SK-N-SH treated with all-trans-retinoic acid at 6 μM for 48 hours (cell line): ENCODE results near the gene LPIN3.

Experiments
- ESRRG ChIP-seq: fragments of 250-450 bp; sonication (Bioruptor Pico); IDR thresholded peaks from 2 replicates; pipeline ENCODE4 v1.6.1; 2021; ENCODE audit warnings: mild to moderate bottlenecking
- ISL1 ChIP-seq: fragments of 250-450 bp; sonication (Bioruptor Pico); IDR thresholded peaks from 2 replicates; pipeline ENCODE4 v2.1.2; 2022; ENCODE audit warnings: mild to moderate bottlenecking, moderate library complexity
- OSR1 ChIP-seq: fragments of 250-450 bp; sonication (Bioruptor Pico); IDR thresholded peaks from 2 replicates; pipeline ENCODE4 v1.8.0; 2022; ENCODE audit warnings: moderate library complexity, mild to moderate bottlenecking, inconsistent platforms
- SNAI2 ChIP-seq: fragments of 250-450 bp; sonication (Bioruptor Pico); IDR thresholded peaks from 2 replicates; pipeline ENCODE4 v1.5.0; 2020; ENCODE audit warnings: mild to moderate bottlenecking, moderate library complexity
- ZFP3 ChIP-seq: fragments of 250-450 bp; sonication (Bioruptor Pico); IDR thresholded peaks from 2 replicates; pipeline ENCODE4 v1.5.0; 2020; ENCODE audit warnings: mild to moderate bottlenecking, moderate library complexity
- TF ChIP-seq, protein P1 (sequence below): fragments of 250-450 bp; sonication (Bioruptor Pico); IDR thresholded peaks from 2 replicates; pipeline ENCODE4 v1.5.1; 2020; ENCODE audit warnings: low read depth, mild to moderate bottlenecking, moderate library complexity

DNA sequence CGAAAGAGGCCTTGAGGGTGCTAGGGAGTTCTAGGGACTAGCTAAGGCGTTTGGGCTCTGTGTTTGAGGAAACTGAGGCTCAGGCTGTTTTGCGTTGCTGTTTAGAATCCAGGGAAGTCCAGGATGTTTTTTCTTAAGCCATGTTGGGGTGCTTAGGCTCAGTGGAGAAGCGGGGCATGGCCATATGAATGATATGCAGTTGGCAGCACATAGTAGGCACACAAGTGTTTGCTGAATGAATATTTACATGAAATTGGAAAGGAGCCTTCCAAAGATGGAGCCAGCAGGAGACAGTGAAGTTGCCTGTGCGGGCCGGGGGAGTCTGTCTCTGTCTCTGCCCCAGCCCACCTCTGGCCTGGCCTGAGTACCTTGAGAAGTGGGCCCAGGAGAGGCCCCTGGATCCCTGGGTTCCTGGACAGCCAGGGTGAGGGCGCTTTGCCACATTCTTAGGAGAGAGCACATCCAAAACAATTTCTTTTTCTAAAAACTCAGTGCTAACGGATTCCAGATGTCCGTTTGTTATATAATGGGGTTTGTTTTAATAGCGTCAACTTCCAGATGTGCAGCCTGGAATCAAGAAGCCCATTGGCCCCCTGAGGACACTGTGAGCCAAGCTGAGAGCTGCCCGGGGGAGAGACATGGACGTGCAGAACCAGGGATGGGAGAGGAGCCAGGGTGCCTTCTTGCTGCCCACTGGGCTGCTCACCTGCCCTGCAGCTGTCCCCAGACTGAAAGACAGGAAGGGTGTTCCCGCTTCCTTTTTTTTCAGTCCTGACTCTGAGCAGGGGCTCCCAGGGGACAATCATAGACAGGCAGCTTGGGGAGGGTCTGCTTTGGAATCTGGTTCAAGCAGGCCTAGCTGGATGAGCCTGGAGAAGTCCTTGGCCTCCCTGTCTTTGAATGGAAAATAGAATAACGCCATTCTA, 46.1 kb downstream of the LPIN3 start:
- TF ChIP-seq ISL1 (CRISPR knock-in tag) (no peak), ESRRG (no peak), OSR1 (CRISPR knock-in tag) (no peak), ZFP3 (CRISPR knock-in tag) (no peak), SNAI2 (CRISPR knock-in tag) (no peak)
- TF ChIP-seq, protein P1, sequence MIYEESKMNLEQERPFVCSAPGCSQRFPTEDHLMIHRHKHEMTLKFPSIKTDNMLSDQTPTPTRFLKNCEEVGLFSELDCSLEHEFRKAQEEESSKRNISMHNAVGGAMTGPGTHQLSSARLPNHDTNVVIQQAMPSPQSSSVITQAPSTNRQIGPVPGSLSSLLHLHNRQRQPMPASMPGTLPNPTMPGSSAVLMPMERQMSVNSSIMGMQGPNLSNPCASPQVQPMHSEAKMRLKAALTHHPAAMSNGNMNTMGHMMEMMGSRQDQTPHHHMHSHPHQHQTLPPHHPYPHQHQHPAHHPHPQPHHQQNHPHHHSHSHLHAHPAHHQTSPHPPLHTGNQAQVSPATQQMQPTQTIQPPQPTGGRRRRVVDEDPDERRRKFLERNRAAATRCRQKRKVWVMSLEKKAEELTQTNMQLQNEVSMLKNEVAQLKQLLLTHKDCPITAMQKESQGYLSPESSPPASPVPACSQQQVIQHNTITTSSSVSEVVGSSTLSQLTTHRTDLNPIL: no peak
